Stimulated activated CD8-positive, alpha-beta memory T cell treated with anti-CD3 and anti-CD28 coated beads, Interleukin-7, amount 100 ng/mL, for 24 hours (primary cell): Measurements from ENCODE around the gene YWHAB.
"Not testable (repeated sequence)": the region's sequence is repeated elsewhere in the genome, so short reads cannot be mapped to it uniquely, and the experiment has no call there.

ENCODE experiments used
- DNase-seq: peaks from one replicate; pipeline ENCODE4 v3.0.0-alpha.2; 2020; ENCODE audit warnings: low read depth

YWHAB gene

GRCh38 chr20:44869471-44869870 is 16.0 kb upstream of the YWHAB start:
- no peak for DNase-seq

GRCh38 chr20:44882360-44882759 is 3.1 kb upstream of the YWHAB start:
- DNase-seq, result not testable (repeated sequence)

- no peak for DNase-seq
Measured at GRCh38 chr20:44883214-44883902, 2.1 kb upstream of the YWHAB start.

- DNase-seq, result no peak
Measured at GRCh38 chr20:44884907-44885391, 556 bp upstream of the YWHAB start.

- no peak for DNase-seq
Measured at GRCh38 chr20:44886266-44886651, 754 bp downstream of the YWHAB start.

GRCh38 chr20:44886828-44887227 is 1.3 kb downstream of the YWHAB start:
- no peak for DNase-seq

GRCh38 chr20:44887466-44887865 is 2.0 kb downstream of the YWHAB start:
- DNase-seq, result no peak

- DNase-seq, result no peak
Measured at GRCh38 chr20:44888226-44889103, 3.0 kb downstream of the YWHAB start.

- no peak for DNase-seq
Measured at GRCh38 chr20:44891826-44892225, 6.3 kb downstream of the YWHAB start.

- DNase-seq, result no peak
Measured at GRCh38 chr20:44894959-44895358, 9.5 kb downstream of the YWHAB start.

- no peak for DNase-seq
Measured at GRCh38 chr20:44896583-44896982, 11.1 kb downstream of the YWHAB start.

- DNase-seq, result no peak
Measured at GRCh38 chr20:44897133-44897532, 11.6 kb downstream of the YWHAB start.

GRCh38 chr20:44900231-44900854 is 14.8 kb downstream of the YWHAB start:
- no peak for DNase-seq

- no peak for DNase-seq
Measured at GRCh38 chr20:44901974-44902373, 16.5 kb downstream of the YWHAB start.

- no peak for DNase-seq
Measured at GRCh38 chr20:44904377-44904776, 18.9 kb downstream of the YWHAB start.

GRCh38 chr20:44908987-44909871 is 23.7 kb downstream of the YWHAB start:
- DNase-seq, result no peak

- DNase-seq, result peak; percentile 69
Measured at GRCh38 chr20:44909872-44910689, 24.6 kb downstream of the YWHAB start, which contains the start of gene PABPC1L. PABPC1L (plus strand) TSS chr20:44910060; CDS start chr20:44910144, 84 bp downstream.

- DNase-seq, result no peak
Measured at GRCh38 chr20:44910690-44911262, 25.3 kb downstream of the YWHAB start.

- no peak for DNase-seq
Measured at GRCh38 chr20:44911264-44911921, 25.9 kb downstream of the YWHAB start.

GRCh38 chr20:44912189-44912588 is 26.7 kb downstream of the YWHAB start:
- no peak for DNase-seq
